AG09309 (cell line): Measurements from ENCODE around the gene LRP1B.

Experiments used
- DNase-seq: peaks from one replicate; pipeline ENCODE4 v3.0.0-alpha.2; 2010; ENCODE audit warnings: low read depth
- H3K4me3 ChIP-seq: 2 replicates; pipeline ENCODE4 v1.5.1; 2011; ENCODE audit warnings: mild to moderate bottlenecking, low read depth, low read length, moderate library complexity; ENCODE audit not compliant: control insufficient read depth
- CTCF ChIP-seq: IDR thresholded peaks from 2 replicates; pipeline ENCODE4 v1.5.1; 2011; ENCODE audit warnings: mild to moderate bottlenecking, low read depth, low read length, inconsistent platforms; ENCODE audit not compliant: insufficient read depth, control insufficient read depth; ENCODE audit errors: missing control alignments

Gene LRP1B

GRCh38 chr2:140580532-140581151, 1550.2 kb downstream of the LRP1B start:
- no peak overlapping the region for H3K4me3 ChIP-seq
- no peak for TF ChIP-seq CTCF
- DNase-seq: no peak

GRCh38 chr2:140577453-140577852, 1553.4 kb downstream of the LRP1B start:
- no peak for TF ChIP-seq CTCF
- no peak overlapping the region for H3K4me3 ChIP-seq
- no peak for DNase-seq

GRCh38 chr2:140567734-140568133, 1563.1 kb downstream of the LRP1B start:
- TF ChIP-seq CTCF: no peak
- no peak for DNase-seq
- no peak overlapping the region for H3K4me3 ChIP-seq

- DNase-seq: no peak
- no peak for TF ChIP-seq CTCF
- H3K4me3 ChIP-seq: no peak overlapping the region
These were observed 1565.1 kb downstream of the LRP1B start for GRCh38 chr2:140565756-140566155.

DNA sequence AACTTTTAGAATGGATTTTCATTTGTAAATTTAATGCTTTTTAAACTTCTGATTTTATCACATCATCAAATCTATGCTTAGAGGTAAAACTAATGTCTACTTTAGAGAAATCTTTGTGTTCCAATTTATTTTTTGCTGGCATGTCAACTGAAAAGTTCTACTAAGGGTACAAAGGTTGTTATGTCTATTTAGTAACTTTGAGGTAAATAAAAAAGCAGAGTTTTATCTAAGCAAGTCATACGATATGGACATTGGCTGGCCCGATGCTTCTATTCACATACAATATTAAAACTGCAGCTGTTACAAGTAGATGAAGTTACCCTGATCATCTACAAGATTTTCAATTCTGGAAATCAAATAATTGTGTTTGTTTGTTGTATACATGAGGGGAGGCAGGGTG, 1575.1 kb downstream of the LRP1B start:
- no peak for DNase-seq
- TF ChIP-seq CTCF: no peak
- no peak overlapping the region for H3K4me3 ChIP-seq

DNA sequence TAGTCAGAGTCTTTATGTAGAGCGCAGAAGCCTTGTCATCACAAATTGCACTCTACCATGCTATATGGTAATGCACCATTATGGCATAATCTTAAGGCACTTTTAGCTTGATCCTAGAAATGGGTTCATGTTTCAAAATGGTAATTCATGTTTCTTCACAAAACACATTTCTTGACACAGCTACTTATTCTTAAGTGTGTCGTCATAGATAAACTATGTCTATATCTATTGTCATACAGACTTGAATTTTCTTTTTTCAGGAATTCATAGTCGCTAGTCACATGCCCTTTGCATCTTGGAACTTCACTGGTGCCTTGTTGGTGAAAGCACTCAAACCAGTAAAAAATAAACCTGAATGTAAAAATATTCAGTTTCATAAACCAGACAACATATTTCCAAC, 1578.2 kb downstream of the LRP1B start:
- H3K4me3 ChIP-seq: no peak overlapping the region
- no peak for DNase-seq
- no peak for TF ChIP-seq CTCF

DNA sequence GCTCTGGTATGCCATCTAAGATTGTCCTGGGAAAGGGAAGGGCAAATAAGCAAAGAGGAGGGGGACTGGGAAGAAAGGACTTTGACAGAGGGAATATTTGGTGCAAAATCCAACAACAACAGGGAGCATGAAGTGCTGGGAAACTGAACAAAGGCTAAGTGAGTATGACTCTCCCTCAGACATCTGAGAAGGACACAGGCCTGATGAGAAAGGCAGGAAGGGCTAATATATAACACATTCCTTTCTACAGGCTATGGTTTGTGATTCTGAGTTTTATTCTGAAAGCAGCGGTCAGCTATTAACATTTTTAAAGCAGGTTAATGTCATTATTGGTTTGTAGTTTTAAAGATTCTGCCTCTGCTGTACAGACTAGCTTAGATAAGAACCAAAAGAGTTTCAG, 1579.5 kb downstream of the LRP1B start:
- H3K4me3 ChIP-seq: no peak overlapping the region
- no peak for TF ChIP-seq CTCF
- DNase-seq: no peak
